Endothelial cell (in vitro differentiated cells): Measurements from ENCODE around the gene MEF2C. TPM values are rescaled to one million over a fixed set of nuclear protein-coding genes. Genes with fewer than 3 reads are reported as not detected.

Experiments used
- DNase-seq: peaks from one replicate; pipeline ENCODE4 v3.0.0; 2021; ENCODE audit warnings: low spot score
- H3K27ac Mint-ChIP-seq: one replicate; pipeline ENCODE4 v1.8.0; 2021; ENCODE audit warnings: mixed read lengths, inconsistent platforms; ENCODE audit not compliant: unreplicated experiment
- H3K27me3 Mint-ChIP-seq: one replicate; pipeline ENCODE4 v1.8.0; 2021; ENCODE audit warnings: mild to moderate bottlenecking, moderate library complexity, mixed read lengths, inconsistent platforms; ENCODE audit not compliant: unreplicated experiment
- H3K36me3 Mint-ChIP-seq: one replicate; pipeline ENCODE4 v1.8.0; 2021; ENCODE audit warnings: mild to moderate bottlenecking, low read depth, mixed read lengths, inconsistent platforms; ENCODE audit not compliant: unreplicated experiment
- H3K4me1 Mint-ChIP-seq: one replicate; pipeline ENCODE4 v1.8.0; 2021; ENCODE audit warnings: mild to moderate bottlenecking, mixed read lengths, inconsistent platforms; ENCODE audit not compliant: unreplicated experiment
- H3K4me3 Mint-ChIP-seq: one replicate; pipeline ENCODE4 v1.8.0; 2021; ENCODE audit warnings: mild to moderate bottlenecking, mixed read lengths, inconsistent platforms; ENCODE audit not compliant: unreplicated experiment
- H3K9me3 Mint-ChIP-seq: one replicate; pipeline ENCODE4 v1.8.0; 2021; ENCODE audit warnings: mixed read lengths, inconsistent platforms; ENCODE audit not compliant: unreplicated experiment
- CTCF ChIP-seq: fragments of 200-600 bp; sonication (generic); IDR thresholded peaks from one replicate; pipeline ENCODE4 v1.5.0; 2021; ENCODE audit warnings: antibody characterized with exemption; ENCODE audit not compliant: unreplicated experiment
- total RNA-seq: library from RNA; stranded (reverse); fragmentation: NEBNext Ultra II Directional; extraction: Animal tissue kit (Norgen Biotek cat#: 25700); gene quantifications from one replicate; pipeline ENCODE4 v1.2.1, GENCODE V29; 2021; ENCODE audit not compliant: unreplicated experiment

MEF2C gene
- total RNA-seq, 1 donor from 2014 or later, result 134 TPM

DNA sequence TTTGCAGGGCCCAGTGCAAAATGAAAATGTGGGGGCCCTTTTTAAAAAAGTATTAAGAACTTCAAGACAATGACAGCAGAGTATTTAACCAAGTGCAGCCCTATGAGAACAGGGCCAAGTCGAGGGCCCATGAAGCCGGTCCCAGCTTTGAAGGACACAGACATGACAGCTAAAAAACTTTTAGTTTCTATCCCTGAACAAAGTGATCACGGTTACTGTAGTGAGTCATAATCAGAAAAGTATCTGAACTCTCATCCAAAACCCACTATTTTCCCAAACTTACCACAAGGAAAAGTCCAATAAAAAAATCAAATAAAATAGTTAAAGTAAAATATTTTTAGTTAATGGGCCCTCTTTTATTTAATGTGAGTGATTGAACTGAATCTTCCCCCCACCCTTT, 126.0 kb downstream of the MEF2C start:
- H3K4me3 Mint-ChIP-seq, result no peak overlapping the region
- TF ChIP-seq CTCF, result no peak
- DNase-seq, result no peak
- no peaks in the 10 kb centered on the region for H3K9me3 Mint-ChIP-seq
- peaks cover 51% of the 10 kb centered on the region for H3K36me3 Mint-ChIP-seq
- peaks cover 3% of the 10 kb centered on the region for H3K4me1 Mint-ChIP-seq
- H3K27me3 Mint-ChIP-seq, result no peaks in the 10 kb centered on the region
- no peak overlapping the region for H3K27ac Mint-ChIP-seq

GRCh38 chr5:88748666-88749065, 134.3 kb downstream of the MEF2C start:
- no peak for DNase-seq
- Mint-ChIP-seq H3K4me3 (no peak overlapping the region), H3K4me1 (no peaks in the 10 kb centered on the region), H3K9me3 (no peaks in the 10 kb centered on the region), H3K27ac (peak overlapping the region; percentile 31), H3K27me3 (no peaks in the 10 kb centered on the region), H3K36me3 (peaks cover 40% of the 10 kb centered on the region)
- TF ChIP-seq CTCF, result no peak

DNA sequence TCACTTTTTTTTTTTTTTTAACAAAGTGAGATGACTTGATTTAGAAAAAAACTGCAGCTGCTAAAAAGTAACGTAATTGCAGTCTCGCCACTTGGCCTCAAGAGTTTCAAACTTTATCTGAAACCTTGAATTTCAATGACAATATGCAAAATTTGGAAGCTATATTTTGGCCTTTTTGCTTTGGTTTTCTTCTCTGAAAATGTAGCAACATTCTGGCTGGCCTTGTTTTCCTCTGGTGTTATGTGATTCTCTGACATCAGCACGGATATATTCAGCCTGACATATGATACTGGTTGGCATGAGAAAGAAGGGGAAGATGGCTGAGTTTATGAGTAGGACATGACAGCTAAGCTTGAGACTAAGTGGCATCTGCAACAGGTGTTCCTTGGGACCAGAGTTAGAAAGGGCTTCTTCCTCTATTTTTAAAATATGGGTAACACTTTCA, 136.5 kb downstream of the MEF2C start:
- H3K9me3 Mint-ChIP-seq, result no peaks in the 10 kb centered on the region
- DNase-seq, result no peak
- peaks cover 29% of the 10 kb centered on the region for H3K36me3 Mint-ChIP-seq
- no peak for TF ChIP-seq CTCF
- H3K4me3 Mint-ChIP-seq, result no peak overlapping the region
- no peaks in the 10 kb centered on the region for H3K4me1 Mint-ChIP-seq
- H3K27me3 Mint-ChIP-seq, result no peaks in the 10 kb centered on the region
- H3K27ac Mint-ChIP-seq, result no peak overlapping the region

- no peak overlapping the region for H3K27ac Mint-ChIP-seq
- no peaks in the 10 kb centered on the region for H3K9me3 Mint-ChIP-seq
- H3K27me3 Mint-ChIP-seq, result no peaks in the 10 kb centered on the region
- DNase-seq, result no peak
- no peak overlapping the region for H3K4me3 Mint-ChIP-seq
- peaks cover 27% of the 10 kb centered on the region for H3K36me3 Mint-ChIP-seq
- no peaks in the 10 kb centered on the region for H3K4me1 Mint-ChIP-seq
- TF ChIP-seq CTCF, result no peak
Measured at GRCh38 chr5:88745093-88745696, 137.8 kb downstream of the MEF2C start.

DNA sequence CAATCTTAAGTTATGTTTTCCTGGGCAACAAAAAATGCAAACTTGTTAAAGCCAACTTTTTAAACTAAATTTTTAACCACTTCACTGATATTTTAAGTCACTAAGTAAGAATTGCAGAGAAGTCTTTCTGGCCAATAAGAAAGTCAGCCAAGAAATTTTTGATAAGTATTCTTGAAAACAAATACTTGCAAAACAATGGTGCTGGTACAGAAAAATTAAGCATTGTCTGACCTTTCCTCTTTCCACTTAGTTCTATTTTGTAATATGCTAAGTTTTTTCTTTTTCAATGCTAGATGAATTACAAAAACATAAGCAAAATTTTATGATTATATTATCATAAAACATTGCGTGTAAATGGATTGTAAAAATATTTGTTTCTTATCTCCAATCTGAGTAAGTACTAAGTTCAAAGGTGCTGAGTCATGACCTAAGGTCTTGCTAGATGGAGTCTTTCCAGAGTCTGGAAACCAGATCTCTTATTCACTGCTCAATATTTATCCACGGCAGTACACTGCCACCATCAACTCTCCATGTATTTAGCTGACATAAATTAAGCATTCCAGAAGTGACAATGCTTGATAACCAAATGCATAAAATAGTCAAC, 139.7 kb downstream of the MEF2C start:
- Mint-ChIP-seq H3K36me3 (peaks cover 36% of the 10 kb centered on the region), H3K27me3 (no peaks in the 10 kb centered on the region), H3K27ac (no peak overlapping the region), H3K4me3 (no peak overlapping the region), H3K4me1 (no peaks in the 10 kb centered on the region), H3K9me3 (no peaks in the 10 kb centered on the region)
- no peak for DNase-seq
- no peak for TF ChIP-seq CTCF
